Right lobe of liver (tissue), 6 donors: Measurements from ENCODE around the gene MYH7B. TPM values are rescaled to one million over a fixed set of nuclear protein-coding genes. Genes with fewer than 3 reads are reported as not detected.

Source experiments
- ATAC-seq, 4 donors: fragments of 200-7000 bp; cut with Tn5 transposase; one replicate each; pipeline ENCODE4 v1.9.1; 2020; ENCODE audit warnings: mild to moderate bottlenecking in 4 of 4, moderate library complexity in 4 of 4
- DNase-seq, 3 donors: peaks; one replicate each; pipeline ENCODE4 v3.0.0-alpha.2; 2020
- H3K27ac ChIP-seq, 3 donors: fragments of 200-600 bp; one replicate each; pipeline ENCODE4 v1.8.0; 2022
- H3K27me3 ChIP-seq, 2 donors: fragments of 200-600 bp; one replicate each; pipeline ENCODE4 v1.8.0; 2022
- H3K36me3 ChIP-seq, 4 donors: fragments of 200-600 bp; sonication (generic) in 1 of 4; one replicate each; pipeline versions ENCODE4 v1.5.1 to v1.8.0; 2017 to 2022; ENCODE audit warnings: control low read depth in 1 of 4
- H3K4me1 ChIP-seq, 4 donors: fragments of 200-600 bp; sonication (generic) in 1 of 4; one replicate each; pipeline versions ENCODE4 v1.5.1 to v1.8.0; 2017 to 2022; ENCODE audit warnings: control low read depth in 1 of 4
- H3K4me3 ChIP-seq, 3 donors: fragments of 200-600 bp; one replicate each; pipeline ENCODE4 v1.8.0; 2022
- H3K9me3 ChIP-seq, 4 donors: fragments of 200-600 bp; sonication (generic) in 1 of 4; one replicate each; pipeline versions ENCODE4 v1.5.1 to v1.8.0; 2017 to 2022; ENCODE audit warnings: control low read depth in 1 of 4
- POLR2A ChIP-seq: fragments of 450-650 bp; IDR thresholded peaks from one replicate; pipeline ENCODE4 v1.6.1; 2017; ENCODE audit warnings: antibody characterized with exemption, mild to moderate bottlenecking
- WGBS: methylation state at CpG from one replicate; pipeline ENCODE4 v1.1.6; 2018; ENCODE audit warnings: low coverage, low lambda C conversion rate; ENCODE audit not compliant: insufficient coverage; ENCODE audit errors: missing lambda C conversion rate; 5-methylcytosine and 5-hydroxymethylcytosine counted together
- intact Hi-C, 2 donors: fragments of 100-400 bp; cut with DNase I; formaldehyde crosslinking; loops; one replicate each; pipeline versions ENCODE4 v1.11.2 to v1.14.1; 2022
- total RNA-seq, 6 experiments: library from RNA; depleted of rRNA in 2 of 6; stranded (reverse); fragments of >200 nt in 2 of 6; fragmentation: NEBNext Ultra II Directional in 3 of 6; extraction: Animal tissue kit (Norgen Biotek cat#: 25700) in 3 of 6; gene quantifications; one replicate each; pipeline versions ENCODE4 v1.1.0 to v1.2.4, GENCODE V29; 2016 to 2023
- TF ChIP-seq, protein P1 (sequence below), 4 donors: fragments of 200-600 bp in 3 of 4; fragments of 450-650 bp in 1 of 4; IDR thresholded peaks; one replicate each; pipeline versions ENCODE4 v1.5.1 to v1.8.0; 2016 to 2022; ENCODE audit warnings: antibody characterized with exemption in 4 of 4, mild to moderate bottlenecking in 2 of 4
- donor health status: DM: no; HTN: yes; CAD: no.
- donor health status: DM: no; HTN: no; CAD: no.
- donor health status: DM: no; HTN: no; CAD: no.
- donor health status: DM: no; HTN: yes; CAD: no.
- donor health status: DM: no; HTN: yes; CAD: no.

The MYH7B gene
- total RNA-seq, 6 experiments from 2014 or later: 0.11 to 1.0 (median 0.39) TPM; not detected in 1

DNA sequence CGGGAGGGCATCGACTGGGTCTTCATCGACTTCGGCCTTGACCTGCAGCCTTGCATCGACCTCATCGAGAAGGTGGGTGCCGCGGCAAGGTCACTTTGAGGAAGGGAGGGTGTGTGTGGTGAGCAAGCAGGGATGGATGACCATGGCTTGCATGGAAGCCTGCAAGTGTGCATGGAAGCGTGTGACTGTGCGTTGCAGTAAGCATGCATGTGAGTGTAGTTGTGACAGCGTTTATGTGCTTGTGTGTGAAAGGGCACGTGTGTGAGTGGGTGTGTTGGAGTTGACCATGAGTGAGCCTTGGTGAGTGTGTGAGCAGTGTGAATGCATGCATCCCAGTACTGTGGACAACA is 32.5 kb downstream of the MYH7B start:
- H3K4me1 ChIP-seq: no peaks in the 10 kb centered on the region
- no peak overlapping the region for H3K4me3 ChIP-seq
- TF ChIP-seq POLR2A: no peak
- TF ChIP-seq, protein P1, sequence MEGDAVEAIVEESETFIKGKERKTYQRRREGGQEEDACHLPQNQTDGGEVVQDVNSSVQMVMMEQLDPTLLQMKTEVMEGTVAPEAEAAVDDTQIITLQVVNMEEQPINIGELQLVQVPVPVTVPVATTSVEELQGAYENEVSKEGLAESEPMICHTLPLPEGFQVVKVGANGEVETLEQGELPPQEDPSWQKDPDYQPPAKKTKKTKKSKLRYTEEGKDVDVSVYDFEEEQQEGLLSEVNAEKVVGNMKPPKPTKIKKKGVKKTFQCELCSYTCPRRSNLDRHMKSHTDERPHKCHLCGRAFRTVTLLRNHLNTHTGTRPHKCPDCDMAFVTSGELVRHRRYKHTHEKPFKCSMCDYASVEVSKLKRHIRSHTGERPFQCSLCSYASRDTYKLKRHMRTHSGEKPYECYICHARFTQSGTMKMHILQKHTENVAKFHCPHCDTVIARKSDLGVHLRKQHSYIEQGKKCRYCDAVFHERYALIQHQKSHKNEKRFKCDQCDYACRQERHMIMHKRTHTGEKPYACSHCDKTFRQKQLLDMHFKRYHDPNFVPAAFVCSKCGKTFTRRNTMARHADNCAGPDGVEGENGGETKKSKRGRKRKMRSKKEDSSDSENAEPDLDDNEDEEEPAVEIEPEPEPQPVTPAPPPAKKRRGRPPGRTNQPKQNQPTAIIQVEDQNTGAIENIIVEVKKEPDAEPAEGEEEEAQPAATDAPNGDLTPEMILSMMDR (IDR thresholded peaks at IDR 0.05): no peak
- H3K36me3 ChIP-seq: no peaks in the 10 kb centered on the region
- no peaks in the 10 kb centered on the region for H3K9me3 ChIP-seq
- WGBS: 72% methylated on average over 8 of the region's 12 CpGs
- no peaks in the 10 kb centered on the region for H3K27me3 ChIP-seq
- DNase-seq: no peak
- H3K27ac ChIP-seq: no peak overlapping the region
- intact Hi-C loops: no loop called here
- peak in 1 of 4 donors; percentile 5 for ATAC-seq

GRCh38 chr20:34989118-34989517 is 33.5 kb downstream of the MYH7B start:
- ATAC-seq (no peak), DNase-seq (no peak)
- Histone ChIP-seq H3K36me3 (no peaks in the 10 kb centered on the region), H3K27me3 (no peaks in the 10 kb centered on the region), H3K4me3 (no peak overlapping the region), H3K4me1 (peaks cover 0 to 3% (median 0%) of the 10 kb centered on the region in 4 donors), H3K9me3 (no peaks in the 10 kb centered on the region), H3K27ac (no peak overlapping the region)
- WGBS: 84% methylated on average over 4 of the region's 4 CpGs
- TF ChIP-seq, protein P1 (IDR thresholded peaks at IDR 0.05): no peak
- no peak for TF ChIP-seq POLR2A
- intact Hi-C loops: no loop called here

GRCh38 chr20:34989670-34990069 is 34.0 kb downstream of the MYH7B start:
- TF ChIP-seq POLR2A: no peak
- TF ChIP-seq, protein P1 (IDR thresholded peaks at IDR 0.05): no peak
- DNase-seq: no peak
- H3K36me3 ChIP-seq: no peaks in the 10 kb centered on the region
- peaks cover 0 to 8% (median 0%) of the 10 kb centered on the region in 4 donors for H3K4me1 ChIP-seq
- intact Hi-C loops: no loop called here
- H3K27me3 ChIP-seq: no peaks in the 10 kb centered on the region
- no CpG with 5 or more reads among the region's 14 CpGs for whole genome bisulfite sequencing
- H3K27ac ChIP-seq: no peak overlapping the region
- no peak overlapping the region for H3K4me3 ChIP-seq
- no peak for ATAC-seq
- no peaks in the 10 kb centered on the region for H3K9me3 ChIP-seq

DNA sequence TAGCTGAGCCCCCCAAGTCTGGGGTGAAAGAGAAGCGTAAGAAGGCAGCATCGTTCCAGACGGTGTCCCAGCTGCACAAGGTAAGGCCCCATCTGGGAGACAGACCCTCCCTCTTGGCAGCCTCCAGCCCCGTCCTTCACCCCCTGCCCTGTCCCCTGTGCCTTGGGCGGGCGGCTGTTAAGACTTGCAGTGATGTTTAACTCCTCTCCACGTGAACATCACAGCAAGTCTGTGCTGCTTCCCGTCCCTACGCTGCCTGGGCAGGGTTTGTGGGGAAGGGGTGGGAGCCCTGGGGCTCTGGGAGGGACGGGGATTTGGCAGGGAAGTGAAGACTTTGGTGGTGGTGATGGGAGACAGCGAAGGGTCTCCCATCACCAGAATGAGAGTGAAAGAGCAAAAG is 34.6 kb downstream of the MYH7B start:
- Histone ChIP-seq H3K36me3 (no peaks in the 10 kb centered on the region), H3K27ac (no peak overlapping the region), H3K27me3 (no peaks in the 10 kb centered on the region), H3K9me3 (no peaks in the 10 kb centered on the region), H3K4me1 (peaks cover 0 to 12% (median 0%) of the 10 kb centered on the region in 4 donors), H3K4me3 (no peak overlapping the region)
- intact Hi-C loops: no loop called here
- no peak for TF ChIP-seq POLR2A
- TF ChIP-seq, protein P1 (IDR thresholded peaks at IDR 0.05): no peak
- WGBS: 94% methylated on average over 3 of the region's 11 CpGs
- ATAC-seq: no peak
- no peak for DNase-seq

DNA sequence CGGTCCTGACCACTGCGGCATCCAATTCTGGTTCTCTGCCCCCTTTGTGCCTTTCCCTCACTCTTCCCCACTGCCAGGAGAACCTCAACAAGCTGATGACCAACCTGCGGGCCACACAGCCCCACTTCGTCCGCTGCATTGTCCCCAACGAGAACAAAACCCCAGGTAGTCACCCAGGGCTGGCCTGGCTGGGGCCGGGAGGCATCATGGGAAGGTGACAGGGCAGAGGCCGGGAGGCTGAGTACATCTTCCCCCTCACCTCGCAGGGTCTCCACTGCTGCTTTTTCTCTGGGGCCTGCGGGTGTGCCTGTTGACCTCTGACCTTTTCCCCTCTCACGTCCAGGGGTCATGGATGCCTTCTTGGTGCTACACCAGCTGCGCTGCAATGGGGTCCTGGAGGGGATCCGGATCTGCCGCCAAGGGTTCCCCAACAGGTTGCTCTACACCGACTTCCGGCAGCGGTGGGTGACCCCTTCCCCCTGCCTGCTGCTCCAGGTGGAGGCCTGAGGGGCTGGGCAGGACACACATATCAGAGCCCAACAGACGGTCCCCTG is 35.1 kb downstream of the MYH7B start:
- DNase-seq (no peak), ATAC-seq (no peak)
- Histone ChIP-seq H3K4me3 (no peak overlapping the region), H3K4me1 (peaks cover 0 to 17% (median 0%) of the 10 kb centered on the region in 4 donors), H3K27me3 (no peaks in the 10 kb centered on the region), H3K27ac (no peak overlapping the region), H3K36me3 (no peaks in the 10 kb centered on the region), H3K9me3 (no peaks in the 10 kb centered on the region)
- 100% methylated on average over 2 of the region's 18 CpGs for WGBS
- intact Hi-C loops: no loop called here
- no peak for TF ChIP-seq POLR2A
- TF ChIP-seq, protein P1 (IDR thresholded peaks at IDR 0.05): no peak
